H1 (cell line): ENCODE results near the gene TUBGCP4. TPM values are rescaled to one million over a fixed set of nuclear protein-coding genes. Genes with fewer than 3 reads are reported as not detected.

Source experiments
- CTCF ChIA-PET: fragments of 300-600 bp; sonication (Branson Sonifier 250); formaldehyde crosslinking; loops from one replicate; lab custom pipeline; 2021; ENCODE audit not compliant: partially characterized antibody; lab: Charles Lee
- POLR2A ChIA-PET: fragments of 300-600 bp; sonication (Branson Sonifier 250); formaldehyde crosslinking; loops from one replicate; lab custom pipeline; 2021; ENCODE audit warnings: inconsistent platforms; ENCODE audit not compliant: partially characterized antibody; lab: Charles Lee
- DNase-seq, 2 experiments: peaks; one replicate each; pipeline versions ENCODE4 v3.0.0 to v3.0.0-alpha.2; 2010 to 2022; ENCODE audit warnings: low spot score in 2 of 2, low read depth in 1 of 2, mixed read lengths in 1 of 2
- FAIRE-seq: peaks from 2 replicates; lab custom pipeline; 2011; peaks lifted over from hg19 to GRCh38; lab: Jason Lieb, UNC
- H2AFZ ChIP-seq: 2 replicates; pipeline ENCODE4 v1.8.1; 2012; ENCODE audit warnings: low read length, inconsistent platforms
- H2AK5ac ChIP-seq: 2 replicates; pipeline ENCODE4 v1.6.1; 2013; ENCODE audit warnings: low read depth, low read length
- H2BK120ac ChIP-seq: replicated peaks from 2 replicates; pipeline ENCODE3; 2013; ENCODE audit warnings: low read depth, low read length, inconsistent platforms
- H2BK12ac ChIP-seq: 2 replicates; pipeline ENCODE4 v1.6.1; 2013; ENCODE audit warnings: low read depth, low read length
- H2BK15ac ChIP-seq: 2 replicates; pipeline ENCODE4 v1.6.1; 2013; ENCODE audit warnings: low read length
- H2BK20ac ChIP-seq: 2 replicates; pipeline ENCODE4 v1.6.1; 2013; ENCODE audit warnings: low read length
- H2BK5ac ChIP-seq: 2 replicates; pipeline ENCODE4 v1.6.1; 2013; ENCODE audit warnings: low read depth, low read length
- H3K14ac ChIP-seq: 2 replicates; pipeline ENCODE4 v1.6.1; 2013; ENCODE audit warnings: inconsistent platforms; ENCODE audit not compliant: insufficient read length
- H3K18ac ChIP-seq: 2 replicates; pipeline ENCODE4 v1.6.1; 2013; ENCODE audit warnings: low read length; ENCODE audit errors: extremely low read depth
- H3K23ac ChIP-seq: 2 replicates; pipeline ENCODE4 v1.6.1; 2013; ENCODE audit warnings: inconsistent platforms; ENCODE audit not compliant: insufficient read length
- H3K23me2 ChIP-seq: 2 replicates; pipeline ENCODE4 v1.6.1; 2013; ENCODE audit warnings: low read depth, low read length
- H3K27ac ChIP-seq: 2 replicates; pipeline ENCODE4 v1.6.1; 2011; ENCODE audit warnings: low read depth, low read length, inconsistent platforms
- H3K27me3 ChIP-seq, 4 experiments: replicated peaks in 1 of 4; 1 replicate in 1 of 4; 2 replicates in 3 of 4; pipeline versions ENCODE4 v1.6.1 to v1.8.1; 2011 to 2013; ENCODE audit warnings: low read length in 3 of 4, mild to moderate bottlenecking in 3 of 4, inconsistent platforms in 2 of 4, mixed read lengths in 2 of 4, moderate library complexity in 1 of 4; ENCODE audit not compliant: control insufficient read depth in 3 of 4, insufficient read depth in 3 of 4; ENCODE audit errors: extremely low read depth in 1 of 4
- H3K36me3 ChIP-seq, 4 experiments: 2 replicates each; pipeline versions ENCODE4 v1.6.1 to v1.8.1; 2011 to 2013; ENCODE audit warnings: mild to moderate bottlenecking in 4 of 4, low read length in 3 of 4, moderate library complexity in 2 of 4, control low read depth in 1 of 4, inconsistent platforms in 1 of 4; ENCODE audit not compliant: insufficient read depth in 4 of 4, control insufficient read depth in 2 of 4
- H3K4ac ChIP-seq: replicated peaks from 2 replicates; pipeline ENCODE3; 2013; ENCODE audit warnings: low read length, low read depth, mixed read lengths, inconsistent platforms; ENCODE audit not compliant: insufficient read length
- H3K4me1 ChIP-seq, 4 experiments: replicated peaks in 1 of 4; 1 replicate in 1 of 4; 2 replicates in 3 of 4; pipeline versions ENCODE4 v1.6.1 to v1.8.1; 2011 to 2013; ENCODE audit warnings: low read length in 3 of 4, inconsistent platforms in 2 of 4, mixed read lengths in 1 of 4; ENCODE audit not compliant: insufficient read depth in 4 of 4, control insufficient read depth in 3 of 4
- H3K4me2 ChIP-seq, 2 experiments: 2 replicates each; pipeline versions ENCODE4 v1.6.1 to v1.8.1; 2011 to 2013; ENCODE audit warnings: low read depth in 2 of 2, low read length in 2 of 2, control low read depth in 1 of 2, inconsistent platforms in 1 of 2, mild to moderate bottlenecking in 1 of 2; ENCODE audit not compliant: insufficient read depth in 1 of 2
- H3K4me3 ChIP-seq, 4 experiments: fragments of 200-600, 300-600 bp in 1 of 4; sonication (generic), shearing (Covaris generic), sonication (Bioruptor Twin) in 1 of 4; 2 replicates each; pipeline versions ENCODE4 v1.5.1 to v1.8.1; 2011 to 2016; ENCODE audit warnings: low read length in 4 of 4, low read depth in 3 of 4, control low read depth in 2 of 4, inconsistent platforms in 2 of 4, mild to moderate bottlenecking in 2 of 4, mixed read lengths in 1 of 4, moderate library complexity in 1 of 4; ENCODE audit not compliant: insufficient read depth in 2 of 4; ENCODE audit errors: extremely low read depth in 1 of 4
- H3K56ac ChIP-seq: replicated peaks from 2 replicates; pipeline ENCODE3; 2013; ENCODE audit warnings: low read depth, mild to moderate bottlenecking, mixed read lengths, low read length, inconsistent platforms; ENCODE audit not compliant: insufficient read length
- H3K79me1 ChIP-seq: 2 replicates; pipeline ENCODE4 v1.6.1; 2013; ENCODE audit warnings: low read depth, low read length, control low read depth
- H3K79me2 ChIP-seq, 2 experiments: 2 replicates each; pipeline versions ENCODE4 v1.6.1 to v1.8.1; 2012 to 2013; ENCODE audit warnings: low read length in 2 of 2, mild to moderate bottlenecking in 2 of 2, inconsistent platforms in 1 of 2; ENCODE audit not compliant: insufficient read depth in 2 of 2, control insufficient read depth in 1 of 2
- H3K9ac ChIP-seq, 4 experiments: replicated peaks in 1 of 4; 1 replicate in 1 of 4; 2 replicates in 3 of 4; pipeline versions ENCODE4 v1.6.1 to v1.8.1; 2011 to 2013; ENCODE audit warnings: low read depth in 3 of 4, low read length in 3 of 4, control low read depth in 2 of 4, mild to moderate bottlenecking in 2 of 4, moderate library complexity in 2 of 4, inconsistent platforms in 1 of 4; ENCODE audit errors: extremely low read depth in 1 of 4
- H3K9me3 ChIP-seq, 2 experiments: 2 replicates each; pipeline versions ENCODE4 v1.6.1 to v1.8.1; 2012 to 2013; ENCODE audit warnings: mild to moderate bottlenecking in 2 of 2, moderate library complexity in 2 of 2, control low read depth in 1 of 2, inconsistent platforms in 1 of 2, low read depth in 1 of 2, low read length in 1 of 2, mixed read lengths in 1 of 2; ENCODE audit not compliant: insufficient read depth in 2 of 2
- H4K20me1 ChIP-seq, 2 experiments: replicated peaks in 1 of 2; 2 replicates each; pipeline versions ENCODE3 to v1.8.1; 2011 to 2013; ENCODE audit warnings: inconsistent platforms in 2 of 2, low read length in 2 of 2, mild to moderate bottlenecking in 1 of 2; ENCODE audit not compliant: insufficient read depth in 2 of 2, control insufficient read depth in 1 of 2
- H4K5ac ChIP-seq: 2 replicates; pipeline ENCODE4 v1.6.1; 2013; ENCODE audit warnings: low read length, low read depth, mixed read lengths, inconsistent platforms; ENCODE audit not compliant: insufficient read length
- H4K8ac ChIP-seq: 2 replicates; pipeline ENCODE4 v1.8.0; 2013; ENCODE audit warnings: mild to moderate bottlenecking, moderate library complexity, low read length, inconsistent platforms; ENCODE audit not compliant: insufficient read depth; ENCODE audit errors: extremely low read depth
- H4K91ac ChIP-seq: replicated peaks from 2 replicates; pipeline ENCODE3; 2013; ENCODE audit warnings: low read length, mixed read lengths, inconsistent platforms; ENCODE audit not compliant: insufficient read length
- BACH1 ChIP-seq: IDR thresholded peaks from 2 replicates; pipeline ENCODE4 v1.6.1; 2012; ENCODE audit warnings: low read length, improper control_type of control experiment
- BCL11A ChIP-seq, 2 experiments: IDR thresholded peaks; one replicate each; pipeline ENCODE4 v1.6.1; 2011; ENCODE audit warnings: low read depth in 2 of 2, low read length in 2 of 2, mild to moderate bottlenecking in 2 of 2
- CBX8 ChIP-seq: fragments of 300-800, 300-1000 bp; sonication (generic); IDR thresholded peaks from 2 replicates; pipeline ENCODE4 v1.7.1; 2016; ENCODE audit warnings: low read depth, low read length, borderline replicate concordance
- CTBP2 ChIP-seq: IDR thresholded peaks from 2 replicates; pipeline ENCODE4 v1.7.0; 2011; ENCODE audit warnings: borderline replicate concordance, mild to moderate bottlenecking, moderate library complexity, mixed read lengths, low read length; ENCODE audit not compliant: insufficient read depth, insufficient read length
- HDAC6 ChIP-seq: IDR thresholded peaks from one replicate; pipeline ENCODE4 v1.7.1; 2012; ENCODE audit warnings: low read depth, mild to moderate bottlenecking, inconsistent platforms, low read length, moderate library complexity
- KDM1A ChIP-seq: fragments of 200-600, 300-600 bp; sonication (generic); IDR thresholded peaks from 2 replicates; pipeline ENCODE4 v1.7.1; 2016; ENCODE audit warnings: mild to moderate bottlenecking, low read length, borderline replicate concordance
- MAFK ChIP-seq: IDR thresholded peaks from 2 replicates; pipeline ENCODE4 v1.6.1; 2012; ENCODE audit warnings: low read depth, mild to moderate bottlenecking, improper control_type of control experiment, low read length
- PHF8 ChIP-seq: fragments of 200-600 bp; sonication (generic); conservative IDR thresholded peaks from 2 replicates; pipeline ENCODE4 v1.7.1; 2012; ENCODE audit warnings: low read depth, mild to moderate bottlenecking, inconsistent platforms, low read length, moderate library complexity
- RNF2 ChIP-seq: fragments of 200-900, 300-1000 bp; sonication (generic); IDR thresholded peaks from 2 replicates; pipeline ENCODE4 v1.7.1; 2016; ENCODE audit warnings: borderline replicate concordance, low read depth, mild to moderate bottlenecking, antibody characterized with exemption, low read length; ENCODE audit not compliant: poor library complexity, severe bottlenecking; ENCODE audit errors: missing control alignments
- RXRA ChIP-seq: IDR thresholded peaks from 2 replicates; pipeline ENCODE4 v1.6.1; 2011; ENCODE audit warnings: low read depth, mild to moderate bottlenecking, low read length, moderate library complexity; ENCODE audit not compliant: insufficient read depth
- SP2 ChIP-seq: IDR thresholded peaks from 2 replicates; pipeline ENCODE4 v1.6.1; 2012; ENCODE audit warnings: mild to moderate bottlenecking, low read length, inconsistent platforms
- SP4 ChIP-seq: IDR thresholded peaks from 2 replicates; pipeline ENCODE4 v1.6.1; 2012; ENCODE audit warnings: low read length, inconsistent platforms
- SUZ12 ChIP-seq: fragments of 200-600 bp; sonication (generic); IDR thresholded peaks from 2 replicates; pipeline ENCODE4 v1.6.1; 2012; ENCODE audit warnings: mild to moderate bottlenecking, inconsistent platforms, low read length, moderate library complexity, mixed read lengths
- TBP ChIP-seq: IDR thresholded peaks from 2 replicates; pipeline ENCODE4 v1.6.1; 2011; ENCODE audit warnings: low read depth, low read length, improper control_type of control experiment
- TCF12 ChIP-seq: IDR thresholded peaks from 2 replicates; pipeline ENCODE4 v1.6.1; 2011; ENCODE audit warnings: low read depth, mild to moderate bottlenecking, low read length
- WGBS, 2 experiments: shearing (Covaris generic) in 1 of 2; methylation state at CpG; one replicate each; pipeline versions ENCODE4 v1.1.6 to v1.1.7; 2013 to 2015; ENCODE audit warnings: low lambda C conversion rate in 2 of 2, mixed read lengths in 2 of 2, inconsistent platforms in 1 of 2, low coverage in 1 of 2, missing lambda C conversion rate in 1 of 2; ENCODE audit not compliant: insufficient replicate concordance in 2 of 2, insufficient coverage in 1 of 2, insufficient read length in 1 of 2; ENCODE audit errors: extremely low coverage in 1 of 2, missing lambda C conversion rate in 1 of 2; 5-methylcytosine and 5-hydroxymethylcytosine counted together
- polyA plus RNA-seq, 7 experiments: library from polyadenylated mRNA; depleted of rRNA in 3 of 7; stranded (reverse) in 5 of 7; unstranded in 2 of 7; fragments of >200 nt in 5 of 7; fragments of 200-250 nt in 2 of 7; gene quantifications; 1 replicate in 5 of 7; 2 replicates in 1 of 7; 4 replicates in 1 of 7; pipeline versions ENCODE4 v1.2.1 to v1.2.3, GENCODE V29; 2011 to 2013; ENCODE audit warnings: missing spikeins in 2 of 7, mixed read lengths in 2 of 7
- total RNA-seq: library from RNA; stranded (reverse); fragmentation: NEBNext Ultra II Directional; extraction: Animal tissue kit (Norgen Biotek cat#: 25700); gene quantifications from 2 replicates; pipeline ENCODE4 v1.2.1, GENCODE V29; 2021

Gene TUBGCP4
- total and polyA plus RNA-seq, 2 of the 8 experiments (the other 6 are each of a cell fraction or from before 2014, with no cell fraction given): 7.3 to 23.4 TPM

GRCh38 chr15:43439268-43439667 is 68.4 kb downstream of the TUBGCP4 start:
- Histone ChIP-seq H3K14ac (no peak overlapping the region), H3K4me1 (no peaks in the 10 kb centered on the region), H3K4me2 (no peak overlapping the region), H3K27me3 (no peaks in the 10 kb centered on the region), H4K20me1 (peaks cover 1 to 4% of the 10 kb centered on the region in 2 experiments), H2BK15ac (no peak overlapping the region), H3K4ac (no peak overlapping the region), H3K79me2 (no peaks in the 10 kb centered on the region), H3K18ac (no peak overlapping the region), H2BK120ac (no peak overlapping the region), H4K91ac (no peak overlapping the region), H2AFZ (no peak overlapping the region), H4K8ac (no peak overlapping the region), H2BK5ac (no peak overlapping the region), H2BK12ac (no peak overlapping the region), H3K9me3 (no peaks in the 10 kb centered on the region), H3K56ac (no peak overlapping the region), H3K23ac (no peak overlapping the region), H3K27ac (no peak overlapping the region), H3K79me1 (no peaks in the 10 kb centered on the region), H2AK5ac (no peak overlapping the region), H3K23me2 (no peaks in the 10 kb centered on the region), H4K5ac (no peak overlapping the region), H3K9ac (no peak overlapping the region), H3K4me3 (no peak overlapping the region), H3K36me3 (peaks cover 2 to 64% (median 24%) of the 10 kb centered on the region in 4 experiments), H2BK20ac (no peak overlapping the region)
- DNase-seq (no peak), FAIRE-seq (no peak)
- WGBS, 2 experiments: 87% methylated on average over 3 of the region's 3 CpGs; no CpG with 5 or more reads in 1 of the 2 experiments
- ChIA-PET CTCF (interaction anchor here (0.9 to 2.7 kb wide), 2 partner anchors 15 to 75 kb away, joined by 3 to 12 read pairs; no protein-coding TSS in a partner anchor), POLR2A (interaction anchor here (1.3 kb wide), 1 partner anchor 35 kb away, joined by 3 read pairs; no protein-coding TSS in a partner anchor)
- no peak for TF ChIP-seq RXRA
- TF ChIP-seq PHF8: no peak
- no peak for TF ChIP-seq SUZ12
- TF ChIP-seq TCF12: no peak
- TF ChIP-seq SP2: no peak
- no peak for TF ChIP-seq KDM1A
- TF ChIP-seq BCL11A (IDR thresholded peaks at IDR 0.05; ENCODE audit: low read depth in 2 of 2, low read length in 2 of 2): no peak
- TF ChIP-seq BACH1: no peak
- TF ChIP-seq CTBP2: no peak
- TF ChIP-seq HDAC6: no peak
- no peak for TF ChIP-seq CBX8
- no peak for TF ChIP-seq TBP
- no peak for TF ChIP-seq SP4
- TF ChIP-seq MAFK: no peak
- TF ChIP-seq RNF2: no peak
